Medulla oblongata (tissue), 1 donor: ENCODE results near the gene CRYBG2.

ENCODE experiments used
- DNase-seq: peaks from one replicate; pipeline ENCODE4 v3.0.0-alpha.2; 2015; ENCODE audit errors: extremely low spot score

CRYBG2 gene

GRCh38 chr1:26280333-26281042, 73.4 kb downstream of the CRYBG2 start:
- DNase-seq = no peak

DNA sequence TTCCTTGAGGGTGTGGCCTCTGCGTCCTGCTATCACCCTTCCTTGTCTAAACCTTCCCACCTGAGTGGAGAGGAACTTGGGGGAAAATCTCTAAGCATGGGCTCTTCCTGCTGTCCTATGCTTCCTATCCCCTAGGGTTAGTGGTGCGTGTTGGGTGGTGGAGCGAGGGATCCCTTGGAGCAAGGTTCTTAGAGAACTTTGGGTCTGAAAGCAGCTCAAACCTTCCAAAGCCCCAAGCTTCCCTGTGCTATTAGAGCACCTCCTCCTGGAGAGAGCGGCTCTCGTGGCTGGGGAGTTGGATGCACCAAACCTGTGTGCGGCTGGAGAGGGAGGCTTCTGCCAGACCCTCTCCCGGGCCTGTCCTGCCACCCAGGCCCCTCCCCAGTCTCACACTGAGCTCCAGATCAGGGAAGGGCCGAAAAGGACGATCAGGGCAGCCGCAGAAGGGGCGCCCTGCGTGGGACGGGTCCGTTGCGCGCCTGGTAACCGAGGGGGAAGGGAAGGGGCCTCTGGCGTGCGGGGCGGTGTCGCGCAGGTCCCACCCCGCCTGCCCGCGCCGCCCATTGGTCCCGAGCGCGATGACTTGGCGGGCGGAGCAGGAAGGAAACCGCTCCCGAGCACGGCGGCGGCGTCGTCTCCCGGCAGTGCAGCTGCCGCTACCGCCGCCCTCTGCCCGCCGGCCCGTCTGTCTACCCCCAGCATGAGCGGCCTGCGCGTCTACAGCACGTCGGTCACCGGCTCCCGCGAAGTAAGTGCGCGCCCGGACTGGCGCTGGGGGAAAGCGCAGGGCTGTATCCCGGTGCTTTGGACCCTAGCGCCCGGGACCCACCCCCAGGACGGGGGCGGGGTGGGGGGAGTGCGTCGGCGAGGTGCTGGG, 74.2 kb downstream of the CRYBG2 start, which contains the start of gene SH3BGRL3:
SH3BGRL3 (plus strand) TSS at position 631 of the 877 bp plus-strand sequence; CDS start at position 701, 70 bp downstream.
- peak; percentile 89 for DNase-seq

- peak; percentile 75 for DNase-seq
These were observed 75.0 kb downstream of the CRYBG2 start for GRCh38 chr1:26278724-26279455.

- peak; percentile 53 for DNase-seq
These were observed 75.6 kb downstream of the CRYBG2 start for GRCh38 chr1:26278303-26278702.

DNA sequence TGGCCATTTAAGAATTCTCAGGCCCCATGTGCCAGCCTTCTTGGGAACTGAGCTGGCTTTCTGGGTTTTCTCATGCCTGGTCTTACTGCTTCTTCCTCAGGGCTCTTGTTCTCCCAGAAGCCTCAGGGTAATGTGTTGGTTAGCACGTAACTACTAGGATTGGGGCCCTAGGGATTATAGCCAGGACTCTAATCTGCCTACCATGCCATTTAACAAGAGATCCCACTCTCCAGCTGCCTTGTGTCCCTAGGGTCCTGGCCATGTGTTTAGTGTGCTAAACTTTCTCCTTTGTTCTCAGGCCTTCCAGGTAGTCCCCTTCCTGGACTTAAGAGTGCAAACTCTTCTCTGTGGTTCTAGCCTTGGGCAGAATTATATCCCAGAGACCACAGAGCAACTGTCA, 76.2 kb downstream of the CRYBG2 start:
- no peak for DNase-seq

GRCh38 chr1:26277261-26277661, 76.7 kb downstream of the CRYBG2 start:
- no peak for DNase-seq

GRCh38 chr1:26276432-26276838, 77.5 kb downstream of the CRYBG2 start:
- no peak for DNase-seq

DNA sequence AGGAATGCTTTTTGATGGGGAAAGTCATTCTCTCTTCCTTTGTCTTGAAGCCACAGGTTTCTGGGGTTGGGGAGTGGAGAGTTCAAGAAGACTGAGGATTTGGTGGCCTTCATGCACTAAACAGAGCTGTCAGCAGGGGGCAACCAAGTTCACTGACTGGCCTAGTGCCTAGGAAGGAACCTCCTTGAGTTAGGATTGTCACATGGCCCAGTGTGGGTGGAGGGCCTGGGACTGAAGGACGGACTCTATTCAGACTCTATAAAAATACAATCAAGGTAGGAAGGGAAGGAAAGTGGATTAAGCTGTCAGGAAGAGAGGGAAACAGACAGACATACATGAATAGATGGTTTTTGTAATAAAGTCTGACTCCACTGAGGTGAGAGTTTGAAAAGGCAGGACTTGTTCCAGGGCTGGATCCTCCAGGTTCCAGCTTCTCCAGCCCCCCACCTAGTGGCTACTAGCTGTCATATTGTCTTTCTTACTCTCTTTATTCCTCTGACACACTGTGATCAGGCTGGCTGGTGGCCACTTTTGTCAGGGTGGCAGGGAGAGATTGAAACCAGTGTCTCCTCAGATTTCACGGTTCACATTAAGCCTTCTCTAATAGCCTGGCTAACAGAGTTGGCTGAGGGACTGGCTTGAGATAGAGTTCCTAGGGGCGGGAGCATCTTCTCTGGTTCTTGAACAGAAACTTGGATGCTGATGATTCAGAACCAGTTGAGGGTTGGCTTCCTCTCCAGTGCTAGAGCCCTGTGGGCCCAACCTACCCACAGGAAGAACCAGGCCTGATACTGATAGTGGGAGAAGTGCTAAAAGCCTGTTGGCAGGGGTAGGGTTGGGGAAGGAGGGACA, 78.1 kb downstream of the CRYBG2 start:
- DNase-seq = peak; percentile 96

- peak; percentile 35 for DNase-seq
These were observed 79.0 kb downstream of the CRYBG2 start for GRCh38 chr1:26274801-26275425.
